CD14-positive monocyte (primary cell): ENCODE data around the gene ACOD1. TPM values are rescaled to one million over a fixed set of nuclear protein-coding genes. Genes with fewer than 3 reads are reported as not detected.
A peak's percentile ranks its signal among the peaks of the same experiment; 100 is the strongest.
"Not testable (repeated sequence)": the region's sequence is repeated elsewhere in the genome, so short reads cannot be mapped to it uniquely, and the experiment has no call there.

Experiments used
- DNase-seq, 3 donors: peaks; one replicate each; pipeline ENCODE4 v3.0.0-alpha.2; 2011 to 2022
- H2AFZ ChIP-seq: 2 replicates; pipeline ENCODE4 v1.6.0; 2012; ENCODE audit warnings: mild to moderate bottlenecking, low read depth, low read length, inconsistent platforms; ENCODE audit not compliant: insufficient read depth, poor library complexity, severe bottlenecking
- H3K27ac ChIP-seq, 2 donors: 1 replicate in 1 of 2; 2 replicates in 1 of 2; pipeline ENCODE4 v1.5.1; 2012 to 2013; ENCODE audit warnings: low read length in 2 of 2, control low read depth in 1 of 2, inconsistent platforms in 1 of 2, low read depth in 1 of 2, mild to moderate bottlenecking in 1 of 2
- H3K27me3 ChIP-seq, 2 donors: one replicate each; pipeline versions ENCODE4 v1.6.0 to v1.6.1; 2011 to 2013; ENCODE audit warnings: low read length in 2 of 2; ENCODE audit not compliant: control insufficient read depth in 2 of 2, insufficient read depth in 2 of 2
- H3K36me3 ChIP-seq, 2 donors: replicated peaks in 1 of 2; 1 replicate in 1 of 2; 2 replicates in 1 of 2; pipeline versions ENCODE4 v1.5.1 to v1.6.1; 2012 to 2013; ENCODE audit warnings: low read length in 2 of 2, control low read depth in 1 of 2, inconsistent platforms in 1 of 2, mild to moderate bottlenecking in 1 of 2; ENCODE audit not compliant: insufficient read depth in 2 of 2, control insufficient read depth in 1 of 2
- H3K4me1 ChIP-seq, 2 donors: 1 replicate in 1 of 2; 2 replicates in 1 of 2; pipeline versions ENCODE4 v1.5.1 to v1.6.1; 2012 to 2013; ENCODE audit warnings: low read length in 2 of 2, control low read depth in 1 of 2, inconsistent platforms in 1 of 2, mild to moderate bottlenecking in 1 of 2, moderate library complexity in 1 of 2; ENCODE audit not compliant: insufficient read depth in 2 of 2, control insufficient read depth in 1 of 2
- H3K4me2 ChIP-seq: replicated peaks from 2 replicates; pipeline ENCODE3; 2012; ENCODE audit warnings: low read length, moderate library complexity, mild to moderate bottlenecking; ENCODE audit not compliant: poor library complexity, severe bottlenecking; ENCODE audit errors: extremely low read depth
- H3K4me3 ChIP-seq, 3 experiments: fragments of 200-600 bp in 1 of 3; sonication (generic) in 1 of 3; replicated peaks in 1 of 3; 1 replicate in 2 of 3; 2 replicates in 1 of 3; pipeline ENCODE4 v1.5.1; 2011 to 2013; ENCODE audit warnings: low read length in 3 of 3, mild to moderate bottlenecking in 3 of 3, control low read depth in 2 of 3, low read depth in 2 of 3, inconsistent platforms in 1 of 3, moderate library complexity in 1 of 3
- H3K79me2 ChIP-seq: 2 replicates; pipeline ENCODE4 v1.6.0; 2012; ENCODE audit warnings: mild to moderate bottlenecking, control low read depth, inconsistent platforms, low read length, moderate library complexity; ENCODE audit not compliant: insufficient read depth
- H3K9ac ChIP-seq: 2 replicates; pipeline ENCODE4 v1.6.0; 2017; ENCODE audit warnings: low read length, mild to moderate bottlenecking; ENCODE audit not compliant: insufficient read depth, poor library complexity, severe bottlenecking
- H3K9me3 ChIP-seq, 2 donors: replicated peaks in 1 of 2; 1 replicate in 1 of 2; 2 replicates in 1 of 2; pipeline versions ENCODE4 v1.5.1 to v1.6.1; 2012 to 2013; ENCODE audit warnings: low read length in 2 of 2, control low read depth in 1 of 2; ENCODE audit not compliant: control insufficient read depth in 1 of 2, insufficient read depth in 1 of 2
- H4K20me1 ChIP-seq: 2 replicates; pipeline ENCODE4 v1.6.0; 2012; ENCODE audit warnings: mild to moderate bottlenecking, low read length, control low read depth, moderate library complexity; ENCODE audit not compliant: insufficient read depth
- H3K27ac Mint-ChIP-seq, 7 donors: one replicate each; pipeline ENCODE4 v1.8.0; 2020; ENCODE audit warnings: mild to moderate bottlenecking in 7 of 7, mixed read lengths in 7 of 7, moderate library complexity in 6 of 7, inconsistent platforms in 2 of 7
- H3K27me3 Mint-ChIP-seq, 3 donors: one replicate each; pipeline ENCODE4 v1.8.0; 2021 to 2022; ENCODE audit warnings: low read depth in 3 of 3, mild to moderate bottlenecking in 3 of 3, mixed read lengths in 3 of 3, moderate library complexity in 3 of 3, inconsistent platforms in 1 of 3
- H3K36me3 Mint-ChIP-seq, 2 donors: one replicate each; pipeline ENCODE4 v1.8.0; 2020; ENCODE audit warnings: mixed read lengths in 2 of 2, inconsistent platforms in 1 of 2, mild to moderate bottlenecking in 1 of 2
- H3K4me1 Mint-ChIP-seq: one replicate; pipeline ENCODE4 v1.8.0; 2020; ENCODE audit warnings: mild to moderate bottlenecking, mixed read lengths
- H3K4me3 Mint-ChIP-seq, 2 donors: one replicate each; pipeline ENCODE4 v1.8.0; 2020; ENCODE audit warnings: mild to moderate bottlenecking in 2 of 2, mixed read lengths in 2 of 2, moderate library complexity in 1 of 2
- H3K9me3 Mint-ChIP-seq, 7 donors: one replicate each; pipeline ENCODE4 v1.8.0; 2020 to 2022; ENCODE audit warnings: mixed read lengths in 7 of 7, mild to moderate bottlenecking in 6 of 7, moderate library complexity in 6 of 7, inconsistent platforms in 2 of 7
- CTCF ChIP-seq: fragments of 200-600 bp; IDR thresholded peaks from one replicate; pipeline ENCODE4 v1.8.0; 2022; ENCODE audit warnings: antibody characterized with exemption, mild to moderate bottlenecking
- WGBS: methylation state at CpG from one replicate; pipeline ENCODE4 v1.1.5; 2013; ENCODE audit warnings: missing lambda C conversion rate; ENCODE audit not compliant: insufficient coverage; 5-methylcytosine and 5-hydroxymethylcytosine counted together
- intact Hi-C, 2 donors: fragments of 100-400 bp; cut with micrococcal nuclease; formaldehyde crosslinking; loops; one replicate each; pipeline versions ENCODE4 v1.15.0 to v1.15.1; 2023
- polyA plus RNA-seq, 3 donors: library from polyadenylated mRNA; depleted of rRNA in 1 of 3; unstranded in 2 of 3; stranded (reverse) in 1 of 3; fragments of 300-500 nt in 2 of 3; fragments of >200 nt in 1 of 3; fragmentation: Illumina TruSeq in 2 of 3; gene quantifications; 1 replicate in 2 of 3; 2 replicates in 1 of 3; pipeline ENCODE4 v1.2.3, GENCODE V29; 2012 to 2021

Gene ACOD1
- polyA plus RNA-seq, 3 donors = 0.29 TPM; not detected in 2

DNA sequence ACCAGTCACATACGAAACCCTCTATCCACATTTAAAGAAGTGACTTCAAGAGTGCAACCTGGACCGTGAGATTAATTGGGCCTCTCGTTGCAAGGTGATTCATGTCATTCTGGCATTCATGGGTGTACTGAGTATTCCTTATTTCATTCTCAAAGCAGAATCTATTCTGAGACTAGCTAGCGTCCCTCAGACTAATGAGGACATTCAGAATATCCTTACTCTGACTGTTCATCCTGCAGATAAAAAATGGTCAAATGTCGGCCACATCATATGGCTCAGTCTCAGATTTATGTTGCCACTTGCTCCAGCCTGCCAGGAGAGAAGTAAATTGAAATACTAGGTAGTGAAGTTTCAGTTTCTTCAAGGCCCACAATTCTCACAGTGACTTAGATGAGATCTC lies 7.3 kb downstream of the ACOD1 start:
- H3K36me3 Mint-ChIP-seq = no peaks in the 10 kb centered on the region
- H3K27ac ChIP-seq = no peak overlapping the region
- H3K9me3 Mint-ChIP-seq = peaks cover 15 to 26% (median 23%) of the 10 kb centered on the region in 7 donors
- no peak overlapping the region for H2AFZ ChIP-seq
- H3K4me3 Mint-ChIP-seq = no peak overlapping the region
- peaks cover 18 to 20% of the 10 kb centered on the region in 2 donors for H3K9me3 ChIP-seq
- no peak for TF ChIP-seq CTCF
- H3K27me3 ChIP-seq = no peaks in the 10 kb centered on the region
- H4K20me1 ChIP-seq = no peaks in the 10 kb centered on the region
- peaks cover 2 to 10% (median 6%) of the 10 kb centered on the region in 3 donors for H3K27me3 Mint-ChIP-seq
- intact Hi-C loops = loop anchor here in 1 of 2 donors (5.0 kb wide), 1 partner anchor 33 kb away; no protein-coding TSS in a partner anchor
- H3K9ac ChIP-seq = no peak overlapping the region
- H3K4me3 ChIP-seq = no peak overlapping the region
- no peak for DNase-seq
- WGBS = 95% methylated on average over 4 of the region's 5 CpGs
- no peak overlapping the region for H3K4me2 ChIP-seq
- no peak overlapping the region for H3K27ac Mint-ChIP-seq
- H3K79me2 ChIP-seq = no peaks in the 10 kb centered on the region
- peaks cover 0 to 4% of the 10 kb centered on the region in 2 donors for H3K4me1 ChIP-seq
- no peaks in the 10 kb centered on the region for H3K36me3 ChIP-seq
- peaks cover 5% of the 10 kb centered on the region for H3K4me1 Mint-ChIP-seq

DNA sequence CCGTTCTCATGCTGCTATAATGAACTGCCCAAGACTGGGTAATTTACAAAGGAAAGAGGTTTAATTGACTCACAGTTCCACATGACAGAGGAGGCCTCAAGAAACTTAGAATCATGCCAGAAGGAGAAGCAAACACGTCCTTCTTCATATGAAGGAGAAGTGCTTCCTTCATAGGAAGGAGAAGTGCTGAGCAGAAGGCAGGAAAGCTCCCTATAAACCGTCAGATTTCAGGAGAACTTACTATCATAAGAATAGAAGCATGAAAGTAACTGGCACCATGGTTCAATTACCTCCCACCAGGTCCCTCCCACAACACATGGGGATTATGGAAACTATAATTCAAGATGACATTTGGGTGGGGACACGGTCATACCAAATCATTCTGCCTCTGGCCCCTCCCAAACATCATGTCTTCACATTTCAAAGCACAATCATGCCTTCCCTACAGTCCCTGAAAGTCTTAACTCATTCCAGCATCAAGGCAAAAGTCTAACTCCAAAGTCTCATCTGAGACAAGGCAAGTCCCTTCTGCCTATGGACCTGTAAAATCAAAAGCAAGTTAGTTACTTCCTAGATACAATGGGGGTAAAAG lies 10.6 kb downstream of the ACOD1 start:
- no CpG with 5 or more reads among the region's 4 CpGs for WGBS
- Histone ChIP-seq H3K79me2 (no peaks in the 10 kb centered on the region), H4K20me1 (no peaks in the 10 kb centered on the region), H3K4me2 (no peak overlapping the region), H3K4me1 (peaks cover 0 to 4% of the 10 kb centered on the region in 2 donors), H2AFZ (no peak overlapping the region), H3K4me3 (no peak overlapping the region), H3K36me3 (no peaks in the 10 kb centered on the region), H3K27ac (peak overlapping the region in 1 of 2 donors; percentile 45), H3K27me3 (no peaks in the 10 kb centered on the region), H3K9ac (no peak overlapping the region), H3K9me3 (peaks cover 23 to 24% of the 10 kb centered on the region in 2 donors)
- intact Hi-C loops = loop anchor here in 1 of 2 donors (5.0 kb wide), 1 partner anchor 37 kb away; no protein-coding TSS in a partner anchor
- TF ChIP-seq CTCF = no peak
- H3K4me1 Mint-ChIP-seq = peaks cover 3% of the 10 kb centered on the region
- peaks cover 0 to 5% (median 1%) of the 10 kb centered on the region in 3 donors for H3K27me3 Mint-ChIP-seq
- H3K36me3 Mint-ChIP-seq = no peaks in the 10 kb centered on the region
- peak in 1 of 3 donors; percentile 31 for DNase-seq
- H3K9me3 Mint-ChIP-seq = peaks cover 18 to 37% (median 31%) of the 10 kb centered on the region in 7 donors
- peak overlapping the region in 3 of 7 donors; percentile 43 to 52 (median 46) for H3K27ac Mint-ChIP-seq
- H3K4me3 Mint-ChIP-seq = no peak overlapping the region

- not testable (repeated sequence) for DNase-seq, H2AFZ ChIP-seq, H3K27ac ChIP-seq, H3K27me3 Mint-ChIP-seq, H3K27me3 ChIP-seq, H3K4me1 Mint-ChIP-seq, H3K27ac Mint-ChIP-seq, H3K79me2 ChIP-seq, H3K4me3 Mint-ChIP-seq, H3K4me2 ChIP-seq, H3K4me1 ChIP-seq, H3K36me3 Mint-ChIP-seq, H3K36me3 ChIP-seq, H3K9ac ChIP-seq, H3K4me3 ChIP-seq, H4K20me1 ChIP-seq
- H3K9me3 ChIP-seq = peaks cover 23 to 24% of the 10 kb centered on the region in 2 donors
- intact Hi-C loops = loop anchor here in 1 of 2 donors (5.0 kb wide), 1 partner anchor 37 kb away; no protein-coding TSS in a partner anchor
- H3K9me3 Mint-ChIP-seq = peaks cover 18 to 37% (median 31%) of the 10 kb centered on the region in 7 donors
Measured at GRCh38 chr13:76959734-76960133, 11.4 kb downstream of the ACOD1 start.
